Measurements from ENCODE around the gene SMARCAL1. TPM values are rescaled to one million over a fixed set of nuclear protein-coding genes. Genes with fewer than 3 reads are reported as not detected.

Gene SMARCAL1
- total and polyA plus RNA-seq, 2 experiments from 2014 or later, result 10.3 to 17.2 TPM

DNA sequence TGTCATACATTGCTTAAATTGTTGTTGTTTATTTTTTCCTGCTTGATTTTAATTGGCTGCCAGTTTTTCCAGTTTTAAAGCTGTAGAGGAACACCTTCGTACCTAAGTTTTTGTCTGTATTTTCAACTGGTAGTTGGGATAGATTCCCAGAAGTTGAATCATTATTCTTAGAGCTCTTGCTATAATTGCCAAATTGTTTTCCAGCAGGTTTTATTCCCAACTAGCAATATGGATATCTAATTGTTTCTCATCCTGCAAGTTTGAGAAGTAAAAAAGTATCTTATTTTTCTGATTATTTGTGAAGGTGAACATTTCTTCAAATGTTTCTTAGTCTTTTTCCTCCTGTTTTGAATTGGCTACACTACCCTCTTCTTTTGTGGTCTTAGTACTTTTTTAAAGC lies 6.7 kb downstream of the SMARCAL1 start:
- peaks cover 20% of the 10 kb centered on the region for H3K36me3 Mint-ChIP-seq (ENCODE audit: low read depth)
- peaks cover 8% of the 10 kb centered on the region for H3K36me3 ChIP-seq (ENCODE audit: insufficient read depth)

GRCh38 chr2:216420367-216421101 lies 8.2 kb downstream of the SMARCAL1 start:
- peak overlapping the region; percentile 8; the same call in 1 of the 2 replicates for H3K27ac Mint-ChIP-seq
- peaks cover 8% of the 10 kb centered on the region; the same call in 2 of the 3 replicates for H3K4me1 Mint-ChIP-seq
- TF ChIP-seq, protein P1, sequence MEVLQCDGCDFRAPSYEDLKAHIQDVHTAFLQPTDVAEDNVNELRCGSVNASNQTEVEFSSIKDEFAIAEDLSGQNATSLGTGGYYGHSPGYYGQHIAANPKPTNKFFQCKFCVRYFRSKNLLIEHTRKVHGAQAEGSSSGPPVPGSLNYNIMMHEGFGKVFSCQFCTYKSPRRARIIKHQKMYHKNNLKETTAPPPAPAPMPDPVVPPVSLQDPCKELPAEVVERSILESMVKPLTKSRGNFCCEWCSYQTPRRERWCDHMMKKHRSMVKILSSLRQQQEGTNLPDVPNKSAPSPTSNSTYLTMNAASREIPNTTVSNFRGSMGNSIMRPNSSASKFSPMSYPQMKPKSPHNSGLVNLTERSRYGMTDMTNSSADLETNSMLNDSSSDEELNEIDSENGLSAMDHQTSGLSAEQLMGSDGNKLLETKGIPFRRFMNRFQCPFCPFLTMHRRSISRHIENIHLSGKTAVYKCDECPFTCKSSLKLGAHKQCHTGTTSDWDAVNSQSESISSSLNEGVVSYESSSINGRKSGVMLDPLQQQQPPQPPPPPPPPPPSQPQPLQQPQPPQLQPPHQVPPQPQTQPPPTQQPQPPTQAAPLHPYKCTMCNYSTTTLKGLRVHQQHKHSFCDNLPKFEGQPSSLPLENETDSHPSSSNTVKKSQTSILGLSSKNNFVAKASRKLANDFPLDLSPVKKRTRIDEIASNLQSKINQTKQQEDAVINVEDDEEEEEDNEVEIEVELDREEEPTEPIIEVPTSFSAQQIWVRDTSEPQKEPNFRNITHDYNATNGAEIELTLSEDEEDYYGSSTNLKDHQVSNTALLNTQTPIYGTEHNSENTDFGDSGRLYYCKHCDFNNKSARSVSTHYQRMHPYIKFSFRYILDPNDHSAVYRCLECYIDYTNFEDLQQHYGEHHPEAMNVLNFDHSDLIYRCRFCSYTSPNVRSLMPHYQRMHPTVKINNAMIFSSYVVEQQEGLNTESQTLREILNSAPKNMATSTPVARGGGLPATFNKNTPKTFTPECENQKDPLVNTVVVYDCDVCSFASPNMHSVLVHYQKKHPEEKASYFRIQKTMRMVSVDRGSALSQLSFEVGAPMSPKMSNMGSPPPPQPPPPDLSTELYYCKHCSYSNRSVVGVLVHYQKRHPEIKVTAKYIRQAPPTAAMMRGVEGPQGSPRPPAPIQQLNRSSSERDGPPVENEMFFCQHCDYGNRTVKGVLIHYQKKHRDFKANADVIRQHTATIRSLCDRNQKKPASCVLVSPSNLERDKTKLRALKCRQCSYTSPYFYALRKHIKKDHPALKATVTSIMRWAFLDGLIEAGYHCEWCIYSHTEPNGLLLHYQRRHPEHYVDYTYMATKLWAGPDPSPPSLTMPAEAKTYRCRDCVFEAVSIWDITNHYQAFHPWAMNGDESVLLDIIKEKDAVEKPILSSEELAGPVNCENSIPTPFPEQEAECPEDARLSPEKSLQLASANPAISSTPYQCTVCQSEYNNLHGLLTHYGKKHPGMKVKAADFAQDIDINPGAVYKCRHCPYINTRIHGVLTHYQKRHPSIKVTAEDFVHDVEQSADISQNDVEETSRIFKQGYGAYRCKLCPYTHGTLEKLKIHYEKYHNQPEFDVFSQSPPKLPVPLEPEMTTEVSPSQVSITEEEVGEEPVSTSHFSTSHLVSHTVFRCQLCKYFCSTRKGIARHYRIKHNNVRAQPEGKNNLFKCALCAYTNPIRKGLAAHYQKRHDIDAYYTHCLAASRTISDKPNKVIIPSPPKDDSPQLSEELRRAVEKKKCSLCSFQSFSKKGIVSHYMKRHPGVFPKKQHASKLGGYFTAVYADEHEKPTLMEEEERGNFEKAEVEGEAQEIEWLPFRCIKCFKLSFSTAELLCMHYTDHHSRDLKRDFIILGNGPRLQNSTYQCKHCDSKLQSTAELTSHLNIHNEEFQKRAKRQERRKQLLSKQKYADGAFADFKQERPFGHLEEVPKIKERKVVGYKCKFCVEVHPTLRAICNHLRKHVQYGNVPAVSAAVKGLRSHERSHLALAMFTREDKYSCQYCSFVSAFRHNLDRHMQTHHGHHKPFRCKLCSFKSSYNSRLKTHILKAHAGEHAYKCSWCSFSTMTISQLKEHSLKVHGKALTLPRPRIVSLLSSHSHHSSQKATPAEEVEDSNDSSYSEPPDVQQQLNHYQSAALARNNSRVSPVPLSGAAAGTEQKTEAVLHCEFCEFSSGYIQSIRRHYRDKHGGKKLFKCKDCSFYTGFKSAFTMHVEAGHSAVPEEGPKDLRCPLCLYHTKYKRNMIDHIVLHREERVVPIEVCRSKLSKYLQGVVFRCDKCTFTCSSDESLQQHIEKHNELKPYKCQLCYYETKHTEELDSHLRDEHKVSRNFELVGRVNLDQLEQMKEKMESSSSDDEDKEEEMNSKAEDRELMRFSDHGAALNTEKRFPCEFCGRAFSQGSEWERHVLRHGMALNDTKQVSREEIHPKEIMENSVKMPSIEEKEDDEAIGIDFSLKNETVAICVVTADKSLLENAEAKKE (CRISPR knock-in tag; IDR thresholded peaks at IDR 0.05), result no peak
- TF ChIP-seq CREB1 (CRISPR knock-in tag; IDR thresholded peaks at IDR 0.05; ENCODE audit: low read depth) (no peak), NANOG (IDR thresholded peaks at IDR 0.05; ENCODE audit: borderline replicate concordance) (no peak), ZNF331 (CRISPR knock-in tag; IDR thresholded peaks at IDR 0.05; ENCODE audit: low read depth) (no peak), ZNF114 (CRISPR knock-in tag; IDR thresholded peaks at IDR 0.05) (no peak)

More for the DNA sequence above, 6.7 kb downstream of the SMARCAL1 start:
- Histone ChIP-seq H3K9me2 (ENCODE audit: insufficient read depth) (no peaks in the 10 kb centered on the region), H3K79me2 (replicated peaks; ENCODE audit: insufficient read depth) (0 out of 2 replicates have a peak, but pooled peaks cover 3% of the 10 kb centered on the region), H2AFZ (no peak overlapping the region), H3K27me3 (ENCODE audit: insufficient read depth) (no peaks in the 10 kb centered on the region), H3K4me3 (no peak overlapping the region), H3F3A (replicated peaks; ENCODE audit: low read depth) (no peaks in the 10 kb centered on the region), H3K27ac (ENCODE audit: low read depth) (no peak overlapping the region), H4K20me1 (replicated peaks; ENCODE audit: insufficient read depth) (no peaks in the 10 kb centered on the region), H3K4me1 (ENCODE audit: insufficient read depth) (no peaks in the 10 kb centered on the region), H3K4me2 (no peak overlapping the region)
- DNase-seq (ENCODE audit: low spot score) (no peak), ATAC-seq (no peak)
- no peak overlapping the region for H3K27ac Mint-ChIP-seq
- TF ChIP-seq STAT1 (IDR thresholded peaks at IDR 0.05; ENCODE audit: unreplicated experiment) (no peak), REST (IDR thresholded peaks at IDR 0.05; ENCODE audit: unreplicated experiment) (no peak), ZNF331 (CRISPR knock-in tag; IDR thresholded peaks at IDR 0.05; ENCODE audit: low read depth) (no peak), EZH2 (IDR thresholded peaks at IDR 0.05; ENCODE audit: low read depth, unreplicated experiment) (no peak), ZNF114 (CRISPR knock-in tag; IDR thresholded peaks at IDR 0.05) (no peak), NANOG (IDR thresholded peaks at IDR 0.05; ENCODE audit: borderline replicate concordance) (no peak)
- H3K4me1 Mint-ChIP-seq, result peaks cover 8% of the 10 kb centered on the region; the same call in 2 of the 3 replicates
- no peaks in the 10 kb centered on the region for H3K9me3 Mint-ChIP-seq
- no peaks in the 10 kb centered on the region for H3K27me3 Mint-ChIP-seq (ENCODE audit: insufficient read depth, low read depth, poor library complexity)
- no peak overlapping the region for H3K4me3 Mint-ChIP-seq

More at GRCh38 chr2:216420367-216421101, 8.2 kb downstream of the SMARCAL1 start:
- Histone ChIP-seq H2AFZ (no peak overlapping the region), H3F3A (replicated peaks; ENCODE audit: low read depth) (no peaks in the 10 kb centered on the region), H3K9me2 (ENCODE audit: insufficient read depth) (no peaks in the 10 kb centered on the region), H3K36me3 (ENCODE audit: insufficient read depth) (peaks cover 16% of the 10 kb centered on the region), H3K4me2 (no peak overlapping the region), H3K4me3 (no peak overlapping the region), H3K79me2 (replicated peaks; ENCODE audit: insufficient read depth) (no peaks in the 10 kb centered on the region), H3K27me3 (ENCODE audit: insufficient read depth) (no peaks in the 10 kb centered on the region), H3K27ac (ENCODE audit: low read depth) (no peak overlapping the region), H4K20me1 (replicated peaks; ENCODE audit: insufficient read depth) (no peaks in the 10 kb centered on the region), H3K4me1 (ENCODE audit: insufficient read depth) (no peaks in the 10 kb centered on the region)
- H3K9me3 Mint-ChIP-seq, result peaks cover 12% of the 10 kb centered on the region
- H3K36me3 Mint-ChIP-seq (ENCODE audit: low read depth), result peaks cover 35% of the 10 kb centered on the region
- H3K27me3 Mint-ChIP-seq (ENCODE audit: insufficient read depth, low read depth, poor library complexity), result no peaks in the 10 kb centered on the region
- no peak overlapping the region for H3K4me3 Mint-ChIP-seq
- no peak for DNase-seq (ENCODE audit: low spot score)
- ATAC-seq, result no peak

All from GM23338 (cell line).